Psoas muscle (tissue), 8 donors: ENCODE results near the gene GAREM2. TPM values are rescaled to one million over a fixed set of nuclear protein-coding genes. Genes with fewer than 3 reads are reported as not detected.
A peak's percentile ranks its signal among the peaks of the same experiment; 100 is the strongest.

Source experiments
- ATAC-seq, 4 donors: fragments of 200-7000 bp; cut with Tn5 transposase; one replicate each; pipeline ENCODE4 v1.9.1; 2020; ENCODE audit warnings: moderate library complexity in 3 of 4, mild to moderate bottlenecking in 2 of 4
- DNase-seq, 2 donors: peaks; one replicate each; pipeline ENCODE4 v3.0.0-alpha.2; 2020
- H3K27ac ChIP-seq: fragments of 200-600 bp; one replicate; pipeline ENCODE4 v1.8.0; 2022
- H3K27me3 ChIP-seq, 3 donors: fragments of 200-600 bp in 1 of 3; one replicate each; pipeline versions ENCODE4 v1.6.1 to v1.8.0; 2013 to 2022; ENCODE audit warnings: low read length in 2 of 3, mild to moderate bottlenecking in 2 of 3, moderate library complexity in 1 of 3; ENCODE audit not compliant: insufficient read depth in 3 of 3
- H3K36me3 ChIP-seq, 2 donors: fragments of 200-600 bp in 1 of 2; one replicate each; pipeline versions ENCODE4 v1.6.1 to v1.8.0; 2013 to 2022; ENCODE audit warnings: low read depth in 1 of 2, mild to moderate bottlenecking in 1 of 2, moderate library complexity in 1 of 2; ENCODE audit not compliant: insufficient read depth in 1 of 2
- H3K4me1 ChIP-seq: fragments of 200-600 bp; one replicate; pipeline ENCODE4 v1.8.0; 2022
- H3K4me3 ChIP-seq: fragments of 200-600 bp; one replicate; pipeline ENCODE4 v1.8.0; 2022; ENCODE audit warnings: mild to moderate bottlenecking
- H3K9me3 ChIP-seq: fragments of 200-600 bp; one replicate; pipeline ENCODE4 v1.8.0; 2022
- CTCF ChIP-seq: fragments of 200-600 bp; IDR thresholded peaks from one replicate; pipeline ENCODE4 v1.8.0; 2022; ENCODE audit warnings: antibody characterized with exemption
- WGBS, 3 donors: extraction: QIAGEN DNeasy Blood & Tissue Kit; methylation state at CpG; one replicate each; pipeline versions ENCODE4 v1.1.6 to v1.1.7; 2013; 5-methylcytosine and 5-hydroxymethylcytosine counted together
- intact Hi-C, 2 donors: fragments of 100-400 bp; cut with DNase I; formaldehyde crosslinking; loops; one replicate each; pipeline versions ENCODE4 v1.11.0 to v1.14.2; 2022
- polyA plus RNA-seq, 3 donors: library from polyadenylated mRNA; stranded (reverse); fragments of 200-250 nt; gene quantifications; one replicate each; pipeline ENCODE4 v1.2.3, GENCODE V29; 2013
- total RNA-seq, 4 donors: library from RNA; stranded (reverse); fragmentation: NEBNext Ultra II Directional in 2 of 4; extraction: Animal tissue kit (Norgen Biotek cat#: 25700) in 2 of 4; gene quantifications; one replicate each; pipeline versions ENCODE4 v1.2.1 to v1.2.4, GENCODE V29; 2021 to 2023
- donor health status: healthy with polysubstance abuse.
- donor health status: DM: no; HTN: no; CAD: no; lungs with moderate emphysema.
- donor health status: Bipolar disorder and iron deficiency.
- donor health status: healthy.
- donor health status: DM: yes; HTN: yes; CAD: no.
- donor health status: DM: no; HTN: no; CAD: no.
- donor health status: DM: no; HTN: no; CAD: no.
- donor health status: DM: yes; HTN: yes; CAD: no.

Gene GAREM2
- total and polyA plus RNA-seq, 7 donors: 0.39 to 5.5 (median 1.4) TPM

GRCh38 chr2:26238311-26238958 lies 65.5 kb downstream of the GAREM2 start:
- H3K4me3 ChIP-seq: no peak overlapping the region
- no peak for DNase-seq
- intact Hi-C loops: loop anchor here in 1 of 2 donors (5.0 kb wide), 2 partner anchors 36 to 94 kb away; no protein-coding TSS in a partner anchor
- H3K9me3 ChIP-seq: no peaks in the 10 kb centered on the region
- peaks cover 50% of the 10 kb centered on the region for H3K4me1 ChIP-seq
- H3K27ac ChIP-seq: peak overlapping the region; percentile 96
- TF ChIP-seq CTCF: no peak
- peaks cover 6 to 50% of the 10 kb centered on the region in 2 donors for H3K36me3 ChIP-seq
- no peak for ATAC-seq
- no peaks in the 10 kb centered on the region for H3K27me3 ChIP-seq
- WGBS, 3 donors: 71 to 77% (median 73%) methylated on average over 4 of the region's 4 CpGs

Other genes starting within 250 kb of the GAREM2 start
- gene KIF3C, start 190.6 kb upstream of the GAREM2 start, total RNA-seq: 1 to 10 TPM; 1.3 to 3.3 (median 1.8) TPM
- gene KIF3C, start 190.6 kb upstream of the GAREM2 start, polyA plus RNA-seq: 1 to 10 TPM in 2 of 3 donors, under 1 TPM in 1; 0.82 to 2.9 (median 1.7) TPM
- 100 to 1,000 TPM; 131 to 164 (median 149) TPM for gene RAB10, start 139.0 kb upstream of the GAREM2 start, total RNA-seq
- 100 to 1,000 TPM in 2 of 3 donors, 10 to 100 TPM in 1; 76.5 to 170 (median 116) TPM for gene RAB10, start 139.0 kb upstream of the GAREM2 start, polyA plus RNA-seq
- 100 to 1,000 TPM; 294 to 617 (median 391) TPM for gene HADHA, start 71.5 kb downstream of the GAREM2 start, total RNA-seq
- gene HADHA, start 71.5 kb downstream of the GAREM2 start, polyA plus RNA-seq: 100 to 1,000 TPM; 195 to 370 (median 350) TPM
- gene HADHB, start 71.9 kb downstream of the GAREM2 start, total RNA-seq: 1,000 to 10,000 TPM in 1 of 4 donors, 100 to 1,000 TPM in 3; 562 to 1,153 (median 698) TPM
- 100 to 1,000 TPM; 447 to 626 (median 616) TPM for gene HADHB, start 71.9 kb downstream of the GAREM2 start, polyA plus RNA-seq
- 10 to 100 TPM; 15.7 to 40.5 (median 20.1) TPM for gene SELENOI, start 173.1 kb downstream of the GAREM2 start, total RNA-seq
- gene SELENOI, start 173.1 kb downstream of the GAREM2 start, polyA plus RNA-seq: 10 to 100 TPM in 1 of 3 donors, 1 to 10 TPM in 2; 3.7 to 11.3 (median 7.3) TPM
- under 1 TPM in 2 of 4 donors, not detected in 2; 0.17 to 0.48 TPM for gene ADGRF3, start 173.7 kb downstream of the GAREM2 start, total RNA-seq
- gene ADGRF3, start 173.7 kb downstream of the GAREM2 start, polyA plus RNA-seq: under 1 TPM in 2 of 3 donors, not detected in 1; 0.03 to 0.19 TPM
- under 1 TPM in 2 of 4 donors, not detected in 2; 0.10 to 0.15 TPM for gene DRC1, start 228.8 kb downstream of the GAREM2 start, total RNA-seq
- under 1 TPM in 2 of 3 donors, not detected in 1; 0.04 to 0.06 TPM for gene DRC1, start 228.8 kb downstream of the GAREM2 start, polyA plus RNA-seq